DOHH2 (cell line): ENCODE results near the gene EGFL8.

Experiments used
- H3F3A ChIP-seq: fragments of 200-600 bp; sonication (generic), shearing (Covaris generic); 2 replicates; pipeline ENCODE4 v1.6.0; 2016; ENCODE audit warnings: antibody characterized with exemption, mild to moderate bottlenecking; ENCODE audit not compliant: control insufficient read depth, insufficient read depth
- H3K27ac ChIP-seq: fragments of 200-600 bp; sonication (generic); 2 replicates; pipeline ENCODE4 v1.5.1; 2014; ENCODE audit warnings: low read depth, mild to moderate bottlenecking, low read length, moderate library complexity
- H3K27me3 ChIP-seq: fragments of 200-600 bp; sonication (generic); 2 replicates; pipeline ENCODE4 v1.6.1; 2014; ENCODE audit warnings: mild to moderate bottlenecking, low read length, mixed read lengths; ENCODE audit not compliant: control insufficient read depth
- H3K36me3 ChIP-seq: fragments of 200-600 bp; sonication (generic); 2 replicates; pipeline ENCODE4 v1.6.1; 2014; ENCODE audit warnings: mild to moderate bottlenecking, low read length, moderate library complexity, mixed read lengths; ENCODE audit not compliant: control insufficient read depth
- H3K4me1 ChIP-seq: fragments of 200-600 bp; sonication (generic); 2 replicates; pipeline ENCODE4 v1.6.1; 2014; ENCODE audit warnings: mild to moderate bottlenecking, low read length, mixed read lengths; ENCODE audit not compliant: control insufficient read depth
- H3K4me2 ChIP-seq: fragments of 200-600 bp; sonication (generic); 2 replicates; pipeline ENCODE4 v1.6.0; 2014; ENCODE audit warnings: mild to moderate bottlenecking, low read length, moderate library complexity
- H3K4me3 ChIP-seq: fragments of 200-600 bp; sonication (generic); 2 replicates; pipeline ENCODE4 v1.5.1; 2014; ENCODE audit warnings: mild to moderate bottlenecking, low read length, mixed read lengths
- H3K79me2 ChIP-seq: fragments of 200-600 bp; sonication (generic); 2 replicates; pipeline ENCODE4 v1.6.1; 2014; ENCODE audit warnings: mild to moderate bottlenecking, low read length, mixed read lengths; ENCODE audit not compliant: control insufficient read depth
- H3K9me2 ChIP-seq: fragments of 200-600 bp; sonication (generic); replicated peaks from 2 replicates; pipeline ENCODE4 v1.6.1; 2014; ENCODE audit warnings: mild to moderate bottlenecking, low read length, mixed read lengths; ENCODE audit not compliant: control insufficient read depth
- H3K9me3 ChIP-seq: fragments of 200-600 bp; sonication (generic); 2 replicates; pipeline ENCODE4 v1.6.1; 2014; ENCODE audit warnings: antibody characterized with exemption, low read length, mixed read lengths; ENCODE audit not compliant: control insufficient read depth, insufficient read depth
- H4K20me1 ChIP-seq: fragments of 200-600 bp; sonication (generic); 2 replicates; pipeline ENCODE4 v1.6.0; 2014; ENCODE audit warnings: low read depth, mild to moderate bottlenecking, antibody characterized with exemption, low read length, moderate library complexity; ENCODE audit not compliant: control insufficient read depth, insufficient read depth
- EZH2phosphoT487 ChIP-seq: fragments of 200-600 bp; sonication (generic); IDR thresholded peaks from 2 replicates; pipeline ENCODE4 v1.6.1; 2017; ENCODE audit warnings: borderline replicate concordance, mild to moderate bottlenecking, antibody characterized with exemption, low read length, moderate library complexity, mixed read lengths
- TF ChIP-seq, protein P1 (sequence below): fragments of 200-600 bp; sonication (generic); IDR thresholded peaks from one replicate; pipeline ENCODE4 v1.5.1; 2014; ENCODE audit warnings: antibody characterized with exemption, mild to moderate bottlenecking, low read depth, low read length; ENCODE audit not compliant: poor library complexity, severe bottlenecking

The EGFL8 gene

DNA sequence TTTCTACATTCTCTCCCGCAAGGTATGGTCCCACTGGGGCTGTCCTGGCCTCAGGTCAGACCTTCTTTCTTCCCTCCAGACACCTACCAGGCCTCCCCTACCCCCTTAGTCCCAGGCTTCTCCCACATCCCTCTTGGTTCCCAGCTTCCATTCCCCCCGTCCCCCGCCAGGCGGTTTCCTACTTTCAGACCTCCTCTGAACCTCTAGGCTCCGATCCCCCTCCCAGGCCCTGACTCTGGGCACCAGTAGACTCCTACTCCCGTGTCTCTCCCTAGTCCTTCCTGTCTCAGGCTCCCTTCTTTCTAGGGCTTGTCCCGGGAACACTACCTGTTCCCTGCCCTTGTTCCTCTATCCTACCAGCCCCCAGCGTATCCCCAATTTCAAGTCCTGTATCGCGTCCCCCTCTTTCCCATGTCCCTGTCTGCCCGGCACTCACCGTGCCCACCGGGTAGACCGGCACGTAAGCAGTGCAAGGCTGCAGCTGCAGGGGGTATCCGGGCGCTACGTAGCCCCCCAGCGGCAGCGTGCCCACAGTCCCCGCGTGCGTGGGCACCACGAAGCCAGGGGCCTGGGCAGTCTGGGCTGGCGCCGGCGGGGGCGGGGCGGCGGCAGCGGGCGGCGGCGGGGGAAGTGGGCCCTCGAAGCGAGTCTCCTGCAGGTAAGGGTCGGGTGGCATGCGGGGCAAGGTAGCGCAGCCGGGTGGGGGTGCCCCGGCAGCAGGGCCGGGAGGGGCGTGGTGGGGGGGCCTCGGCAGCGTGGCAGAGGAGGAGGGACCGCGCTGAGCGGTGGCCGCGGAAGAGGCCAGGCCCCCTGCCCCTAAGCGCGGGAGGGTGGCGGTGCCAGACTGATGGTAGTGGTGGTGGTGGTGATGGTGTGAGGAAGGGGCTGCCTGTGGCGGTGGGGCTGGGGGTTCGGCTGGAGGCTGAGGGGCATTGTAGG is 14.2 kb upstream of the EGFL8 start:
- Histone ChIP-seq H3K36me3 (no peaks in the 10 kb centered on the region), H3K79me2 (peaks cover 7% of the 10 kb centered on the region), H3K27me3 (peaks cover 12% of the 10 kb centered on the region), H3K4me1 (peaks cover 26% of the 10 kb centered on the region), H3K9me2 (no peaks in the 10 kb centered on the region), H3K4me2 (no peak overlapping the region), H3K9me3 (no peaks in the 10 kb centered on the region), H3K4me3 (no peak overlapping the region), H4K20me1 (no peaks in the 10 kb centered on the region), H3K27ac (no peak overlapping the region), H3F3A (peaks cover 10% of the 10 kb centered on the region)
- no peak for TF ChIP-seq EZH2phosphoT487
- TF ChIP-seq, protein P1, sequence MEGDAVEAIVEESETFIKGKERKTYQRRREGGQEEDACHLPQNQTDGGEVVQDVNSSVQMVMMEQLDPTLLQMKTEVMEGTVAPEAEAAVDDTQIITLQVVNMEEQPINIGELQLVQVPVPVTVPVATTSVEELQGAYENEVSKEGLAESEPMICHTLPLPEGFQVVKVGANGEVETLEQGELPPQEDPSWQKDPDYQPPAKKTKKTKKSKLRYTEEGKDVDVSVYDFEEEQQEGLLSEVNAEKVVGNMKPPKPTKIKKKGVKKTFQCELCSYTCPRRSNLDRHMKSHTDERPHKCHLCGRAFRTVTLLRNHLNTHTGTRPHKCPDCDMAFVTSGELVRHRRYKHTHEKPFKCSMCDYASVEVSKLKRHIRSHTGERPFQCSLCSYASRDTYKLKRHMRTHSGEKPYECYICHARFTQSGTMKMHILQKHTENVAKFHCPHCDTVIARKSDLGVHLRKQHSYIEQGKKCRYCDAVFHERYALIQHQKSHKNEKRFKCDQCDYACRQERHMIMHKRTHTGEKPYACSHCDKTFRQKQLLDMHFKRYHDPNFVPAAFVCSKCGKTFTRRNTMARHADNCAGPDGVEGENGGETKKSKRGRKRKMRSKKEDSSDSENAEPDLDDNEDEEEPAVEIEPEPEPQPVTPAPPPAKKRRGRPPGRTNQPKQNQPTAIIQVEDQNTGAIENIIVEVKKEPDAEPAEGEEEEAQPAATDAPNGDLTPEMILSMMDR: no peak

DNA sequence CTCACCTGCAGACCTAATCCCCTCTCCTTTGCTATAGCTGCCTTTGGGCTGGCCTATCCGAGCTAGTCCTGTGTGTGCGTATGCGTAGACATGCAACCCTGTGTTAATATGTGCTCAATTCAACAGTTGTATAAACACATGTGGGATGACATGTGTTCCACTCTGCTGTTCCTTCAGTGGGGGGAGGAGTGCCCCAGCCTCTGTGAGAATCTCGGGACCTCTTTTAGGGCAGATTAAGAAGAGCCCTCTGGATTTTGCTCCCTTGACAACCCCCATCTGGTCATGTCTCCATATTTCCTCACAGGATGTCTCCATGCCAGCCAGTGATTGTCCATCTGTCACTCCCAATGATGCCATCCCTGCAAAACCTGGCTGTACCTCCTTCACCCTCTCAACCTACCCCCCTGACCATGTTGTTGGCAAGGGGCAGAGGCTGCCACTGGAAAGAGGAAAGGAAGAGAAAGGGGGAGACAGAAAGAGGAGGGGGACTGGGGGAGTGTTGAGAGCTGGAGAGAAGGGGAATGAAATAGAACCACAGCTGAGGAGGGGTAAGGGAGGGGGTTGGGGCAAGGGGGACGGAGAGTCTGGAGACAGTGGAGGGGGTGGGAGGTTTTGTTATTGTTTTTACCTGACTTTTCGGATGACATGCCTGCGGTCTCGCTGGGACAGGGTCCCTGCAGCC is 13.1 kb upstream of the EGFL8 start:
- Histone ChIP-seq H3K27ac (no peak overlapping the region), H4K20me1 (no peaks in the 10 kb centered on the region), H3K27me3 (peaks cover 10% of the 10 kb centered on the region), H3K79me2 (peaks cover 15% of the 10 kb centered on the region), H3K4me3 (no peak overlapping the region), H3K9me3 (no peaks in the 10 kb centered on the region), H3K36me3 (peaks cover 9% of the 10 kb centered on the region), H3F3A (peaks cover 10% of the 10 kb centered on the region), H3K4me1 (peaks cover 32% of the 10 kb centered on the region), H3K9me2 (no peaks in the 10 kb centered on the region), H3K4me2 (no peak overlapping the region)
- TF ChIP-seq, protein P1: no peak
- no peak for TF ChIP-seq EZH2phosphoT487

DNA sequence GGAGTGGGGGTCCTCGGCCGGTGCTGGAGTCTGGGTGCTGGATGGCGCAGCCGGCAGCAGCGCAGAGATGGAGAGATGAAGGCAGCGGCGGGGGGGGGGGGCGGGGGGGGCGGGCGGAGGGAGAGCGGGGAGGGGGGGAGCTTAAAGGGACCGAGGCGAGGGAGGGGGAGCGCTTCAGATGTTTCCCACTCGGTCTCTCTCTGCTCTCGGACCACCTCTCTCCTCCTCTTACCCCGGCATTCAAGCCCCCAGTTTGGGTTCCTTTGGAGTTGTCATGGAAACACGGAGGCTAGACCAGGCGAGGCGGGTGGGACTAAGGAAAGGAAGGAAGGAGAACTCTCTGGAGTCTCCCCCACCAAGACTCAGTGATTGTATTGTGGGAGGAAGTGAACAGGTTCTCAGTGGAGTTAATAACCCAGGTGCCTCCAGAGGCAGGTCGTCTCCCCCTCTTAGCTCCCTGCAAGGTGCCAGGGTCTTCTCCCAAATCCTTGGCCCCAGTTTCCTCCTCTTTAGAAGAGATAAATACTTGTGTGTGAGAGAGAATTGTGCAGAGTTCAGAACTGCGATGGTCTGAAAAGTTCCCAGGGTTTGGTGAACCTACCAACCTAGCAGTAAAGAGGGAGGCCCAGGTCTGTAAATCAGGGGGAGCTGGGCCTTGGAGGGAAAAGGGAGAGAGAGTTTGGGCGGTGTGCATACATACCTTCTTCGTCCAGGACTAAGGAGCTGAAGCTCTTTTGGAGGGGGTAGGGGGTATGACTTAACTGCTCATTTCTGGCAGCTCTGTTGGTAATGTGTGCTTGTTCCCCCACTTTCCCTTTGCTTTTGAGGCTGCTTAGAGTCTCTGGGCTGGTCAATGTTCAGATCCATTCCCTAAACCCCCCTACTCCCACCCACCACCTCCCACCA is 12.3 kb upstream of the EGFL8 start, which contains the start of gene PRRT1:
Gene PRRT1, minus strand, starts transcription at position 77 of the 906 bp plus-strand sequence. CDS start 112 bp downstream, outside the sequence.
- Histone ChIP-seq H3K27me3 (peaks cover 5% of the 10 kb centered on the region; the same call in 1 of the 2 replicates), H3K9me3 (no peaks in the 10 kb centered on the region), H3K36me3 (peaks cover 16% of the 10 kb centered on the region), H3K9me2 (no peaks in the 10 kb centered on the region), H3K4me1 (peaks cover 32% of the 10 kb centered on the region), H3F3A (peaks cover 10% of the 10 kb centered on the region), H3K79me2 (peaks cover 15% of the 10 kb centered on the region), H3K4me2 (peak within 1 kb of the TSS; percentile 29), H3K4me3 (no peak within 1 kb of the TSS), H4K20me1 (no peaks in the 10 kb centered on the region), H3K27ac (no peak within 1 kb of the TSS)
- TF ChIP-seq, protein P1: no peak
- no peak for TF ChIP-seq EZH2phosphoT487
